ENCODE results near the gene OPN1MW.
"Not testable (repeated sequence)": the region's sequence is repeated elsewhere in the genome, so short reads cannot be mapped to it uniquely, and the experiment has no call there.

DNA sequence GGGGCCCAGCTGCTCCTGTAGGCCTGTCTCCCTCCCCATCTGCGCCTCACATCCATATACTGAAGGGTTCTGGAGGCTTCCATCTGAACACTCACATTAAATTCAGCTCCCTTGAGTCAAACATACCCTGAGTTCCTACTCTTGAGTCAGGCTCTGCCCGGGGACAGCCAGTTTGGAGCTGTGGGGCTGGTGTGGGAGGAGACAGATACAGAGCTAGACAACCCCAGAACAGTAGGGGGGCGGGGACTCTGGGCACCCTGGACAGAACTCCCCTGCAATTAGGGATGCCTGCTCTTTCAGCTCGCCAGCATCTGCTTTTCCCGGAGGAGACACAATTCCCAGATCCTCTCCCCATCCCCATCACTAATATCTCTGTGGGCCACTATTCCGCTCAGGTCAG is 31.4 kb upstream of the OPN1MW start:
- TF ChIP-seq CTCF (conservative IDR thresholded peaks at IDR 0.05 in 1 of 2, IDR thresholded peaks at IDR 0.05 in 1 of 2; ENCODE audit: extremely low read depth in 1 of 2, insufficient read depth in 1 of 2, low read depth in 1 of 2, low read length in 2 of 2); EZH2 (IDR thresholded peaks at IDR 0.05; ENCODE audit: borderline replicate concordance, low read length): not testable (repeated sequence)

Measured in mammary epithelial cell (primary cell).